ENCODE measurements around the gene SCFD2.

SCFD2 gene

DNA sequence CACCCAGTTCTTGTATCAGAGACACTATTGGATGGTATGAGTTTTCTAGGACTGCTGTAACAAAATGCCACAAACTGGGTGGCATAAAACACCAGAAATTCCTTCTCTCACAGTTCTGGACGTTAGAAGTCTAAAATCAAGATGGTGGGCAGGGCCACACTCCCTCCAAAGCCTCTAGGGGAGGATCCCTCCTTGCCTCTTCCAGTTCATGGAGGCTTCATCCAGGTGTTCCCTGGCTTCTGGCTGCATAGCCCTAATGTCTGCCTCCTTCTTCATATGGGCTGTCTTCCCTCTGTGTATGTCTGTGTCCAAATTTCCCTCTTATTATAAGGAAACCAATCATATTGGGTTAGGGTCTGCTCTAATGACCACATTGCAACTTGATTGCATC, 542.2 kb downstream of the SCFD2 start:
- DNase-seq (ENCODE audit: low spot score): no peak
